HG02763 (cell line): Measurements from ENCODE around the gene KRTAP5-11.
"Not testable (repeated sequence)": the region's sequence is repeated elsewhere in the genome, so short reads cannot be mapped to it uniquely, and the experiment has no call there.

Experiments used
- ATAC-seq: cut with Tn5 transposase; IDR thresholded peaks from one replicate; pipeline ENCODE4 v1.9.1; 2021; ENCODE audit warnings: mild to moderate bottlenecking, moderate library complexity; ENCODE audit not compliant: unreplicated experiment

The KRTAP5-11 gene

DNA sequence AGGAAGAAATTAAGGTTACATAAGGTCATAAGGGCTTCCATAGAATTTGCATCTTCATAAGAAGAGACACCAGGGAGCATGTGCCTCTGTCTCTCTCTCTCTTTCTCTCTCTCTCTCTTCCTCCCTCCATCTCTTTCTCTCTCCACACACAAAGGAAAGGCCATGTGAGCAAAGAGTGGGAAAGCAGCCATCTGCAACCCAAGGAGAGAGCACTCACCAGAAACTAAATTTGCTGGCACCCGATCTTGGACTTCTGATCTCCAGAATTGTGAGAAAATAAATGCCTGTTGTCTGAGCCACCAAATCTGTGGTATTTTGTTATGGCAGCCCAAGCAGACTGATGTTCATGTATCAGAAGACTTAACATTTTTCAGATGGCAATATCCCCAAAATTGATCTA, 23.7 kb downstream of the KRTAP5-11 start:
- ATAC-seq, result no peak

DNA sequence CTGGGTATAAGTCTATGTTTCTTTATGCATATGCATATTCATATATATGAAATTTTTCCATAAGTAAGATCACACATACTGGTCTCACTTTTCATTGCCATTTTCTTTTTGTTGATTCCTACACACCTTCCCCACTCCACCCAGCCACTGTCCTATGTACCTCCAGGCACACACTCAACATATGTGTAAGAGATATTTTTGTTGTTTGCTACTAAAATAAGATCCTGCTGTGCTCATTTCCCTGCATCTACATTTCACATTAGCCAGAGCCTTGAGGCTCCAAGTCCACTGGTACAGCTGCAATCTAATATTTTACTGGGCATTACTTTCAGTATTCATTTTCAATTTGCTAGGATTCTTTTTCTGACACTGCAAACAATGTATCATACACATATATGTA, 25.4 kb downstream of the KRTAP5-11 start:
- no peak for ATAC-seq

DNA sequence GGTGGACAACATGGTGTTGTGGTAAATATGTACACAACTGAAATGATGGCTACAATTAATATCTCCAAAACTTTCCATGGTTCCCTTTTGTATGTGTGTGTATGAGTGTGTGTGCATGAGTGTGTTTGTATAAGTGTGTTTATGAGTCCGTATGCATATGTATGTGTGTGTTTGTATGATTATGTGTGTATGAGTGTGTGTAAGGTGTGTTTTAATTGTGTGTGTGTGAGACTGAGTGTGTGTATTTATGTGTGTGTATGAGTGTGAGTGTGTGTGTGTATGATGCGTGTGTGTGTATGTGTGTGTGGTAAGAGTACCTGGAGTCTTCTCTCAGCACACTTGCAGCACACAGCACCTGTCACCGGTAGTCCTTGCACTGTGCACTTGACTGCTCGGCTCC, 26.7 kb downstream of the KRTAP5-11 start:
- ATAC-seq, result no peak

DNA sequence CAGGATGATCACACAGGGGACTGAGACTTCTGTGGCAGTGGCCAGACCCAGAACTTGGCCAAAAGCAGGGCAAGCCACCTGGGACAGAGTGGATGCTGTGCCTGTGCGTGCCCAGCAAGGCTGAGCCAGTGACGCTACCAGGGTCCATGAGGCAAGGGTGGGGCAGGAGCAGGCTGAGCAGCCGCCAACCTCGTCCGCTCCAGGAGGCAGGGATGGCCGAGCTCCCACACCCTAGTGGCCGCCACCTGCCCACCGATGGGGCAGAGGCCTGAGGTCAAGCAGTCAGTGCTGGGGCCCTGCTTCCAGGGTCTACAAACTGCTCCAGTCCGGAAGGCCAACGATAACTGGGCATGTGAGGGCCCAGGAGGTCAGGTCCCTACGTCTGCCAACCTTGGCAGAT, 27.2 kb downstream of the KRTAP5-11 start:
- ATAC-seq, result no peak

DNA sequence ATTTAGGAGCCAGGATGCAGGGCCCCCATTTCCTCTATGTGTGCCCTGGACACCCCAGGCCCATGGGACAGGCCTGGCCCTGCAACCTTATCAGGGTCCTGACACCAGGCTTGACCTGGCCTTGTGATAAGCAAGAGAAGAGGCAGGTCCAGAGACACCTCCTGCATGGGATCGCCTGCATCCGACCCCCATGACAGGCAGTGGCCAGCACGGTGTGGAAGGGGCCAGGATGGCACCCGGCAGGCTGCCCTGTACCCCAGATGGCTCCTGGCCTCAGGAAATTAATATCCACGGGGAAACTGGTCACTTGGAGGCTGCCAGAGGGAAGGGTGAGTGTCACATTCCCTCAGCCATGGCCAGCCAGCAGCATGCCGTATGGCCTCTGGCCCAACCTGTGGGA, 27.7 kb downstream of the KRTAP5-11 start:
- no peak for ATAC-seq

DNA sequence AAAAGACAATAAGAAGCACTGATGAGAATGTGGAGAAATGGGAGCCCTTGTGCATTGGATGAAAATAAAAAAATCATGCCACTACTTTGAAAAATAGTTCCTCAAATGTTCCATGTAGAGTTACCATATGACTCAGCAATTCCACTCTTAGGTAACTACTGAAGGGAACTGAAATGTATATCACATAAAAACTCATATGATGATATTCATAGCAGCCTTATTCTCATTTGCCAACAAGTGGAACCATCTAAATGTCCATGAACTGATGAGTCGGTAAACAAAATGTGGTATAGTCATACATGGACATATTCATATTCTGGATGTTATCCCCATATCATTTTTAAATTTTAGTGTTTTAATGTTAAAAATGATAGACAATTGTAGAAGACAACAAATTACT, 31.0 kb downstream of the KRTAP5-11 start:
- ATAC-seq, result no peak

DNA sequence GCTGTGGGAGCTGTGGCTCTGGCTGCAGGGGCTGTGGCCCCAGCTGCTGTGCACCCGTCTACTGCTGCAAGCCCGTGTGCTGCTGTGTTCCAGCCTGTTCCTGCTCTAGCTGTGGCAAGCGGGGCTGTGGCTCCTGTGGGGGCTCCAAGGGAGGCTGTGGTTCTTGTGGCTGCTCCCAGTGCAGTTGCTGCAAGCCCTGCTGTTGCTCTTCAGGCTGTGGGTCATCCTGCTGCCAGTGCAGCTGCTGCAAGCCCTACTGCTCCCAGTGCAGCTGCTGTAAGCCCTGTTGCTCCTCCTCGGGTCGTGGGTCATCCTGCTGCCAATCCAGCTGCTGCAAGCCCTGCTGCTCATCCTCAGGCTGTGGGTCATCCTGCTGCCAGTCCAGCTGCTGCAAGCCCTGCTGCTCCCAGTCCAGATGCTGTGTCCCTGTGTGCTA, 33.9 kb downstream of the KRTAP5-11 start:
- ATAC-seq, result no peak

DNA sequence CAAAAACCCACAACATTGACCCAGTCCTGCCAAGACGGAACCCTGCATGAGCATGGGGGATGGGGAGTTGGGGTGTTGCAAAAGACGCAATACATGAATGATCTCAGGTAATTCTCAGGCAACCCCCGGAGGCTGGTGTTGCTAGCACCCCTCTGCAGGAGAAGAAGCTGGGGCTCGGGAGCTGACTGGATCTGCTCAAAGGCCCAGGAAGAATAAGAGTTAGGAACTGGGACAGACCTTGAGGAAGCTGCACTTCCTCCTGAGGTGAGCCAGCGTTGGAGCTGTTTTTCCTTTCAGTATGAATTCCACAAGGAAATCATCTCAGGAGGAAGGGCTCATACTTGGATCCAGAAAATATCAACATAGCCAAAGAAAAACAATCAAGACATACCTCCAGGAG, 34.6 kb downstream of the KRTAP5-11 start, which contains the start of gene KRTAP5-9:
TSS of gene KRTAP5-9 (plus strand) at position 301 of the 400 bp plus-strand sequence. CDS start 238 bp downstream, outside the sequence.
- no peak for ATAC-seq

DNA sequence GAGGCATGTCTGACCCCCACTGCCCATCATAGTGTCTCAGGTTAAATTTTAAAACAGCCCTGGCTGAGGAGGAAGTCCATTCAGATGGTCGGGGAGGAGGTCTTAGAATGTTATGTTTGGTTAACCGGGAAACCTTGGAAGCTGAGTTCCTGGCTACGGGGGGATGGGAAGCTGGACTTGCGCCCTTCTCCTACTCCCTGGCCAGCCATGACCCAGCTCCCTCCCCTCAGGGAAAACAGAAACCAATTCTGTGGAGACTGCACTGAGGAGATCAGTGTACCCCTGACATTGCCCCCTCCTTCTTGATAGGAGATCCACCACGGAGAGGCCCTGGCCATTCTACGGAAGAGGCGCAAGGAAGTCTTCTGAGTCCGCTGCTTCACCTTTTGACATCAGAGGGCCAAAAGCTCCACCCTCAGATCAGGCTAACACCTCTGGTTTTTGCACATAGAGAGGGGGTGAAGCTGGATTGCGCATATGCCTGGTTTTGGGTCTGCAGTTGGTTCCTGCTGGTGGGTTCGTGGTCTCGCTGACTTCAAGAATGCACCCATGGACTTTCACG, 37.2 kb downstream of the KRTAP5-11 start:
- ATAC-seq, result no peak

DNA sequence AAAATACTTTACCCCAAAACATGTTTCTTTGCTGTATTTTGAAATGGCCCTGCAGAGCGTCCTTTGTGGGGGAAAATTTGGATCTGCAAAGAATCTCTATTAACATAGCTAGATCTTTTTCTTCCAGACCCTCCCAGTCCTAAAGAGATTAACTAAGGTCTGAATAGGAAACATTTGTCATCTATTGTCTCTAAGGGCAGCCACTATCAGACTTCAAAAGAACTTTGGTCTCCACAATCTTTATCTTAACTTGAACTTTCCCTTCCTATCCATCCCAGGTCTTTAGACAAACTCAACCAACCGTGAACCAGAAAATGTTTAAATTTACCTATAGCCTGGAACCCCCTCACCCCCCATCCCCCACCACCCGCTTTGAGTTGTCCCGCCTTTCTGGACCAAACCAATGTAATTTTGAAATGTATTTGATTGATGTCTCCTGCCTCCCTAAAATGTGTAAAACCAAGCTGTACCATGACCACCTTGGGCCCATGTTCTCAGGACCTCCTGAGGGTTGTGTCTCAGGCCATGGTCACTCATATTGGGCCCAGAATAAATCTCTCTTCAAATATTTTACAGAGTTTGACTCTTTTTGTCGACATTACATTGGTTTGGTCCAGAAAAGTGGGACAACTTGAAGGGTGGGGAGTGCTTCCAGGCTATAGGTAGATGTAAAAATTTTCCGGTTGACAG, 38.0 kb downstream of the KRTAP5-11 start:
- no peak for ATAC-seq

DNA sequence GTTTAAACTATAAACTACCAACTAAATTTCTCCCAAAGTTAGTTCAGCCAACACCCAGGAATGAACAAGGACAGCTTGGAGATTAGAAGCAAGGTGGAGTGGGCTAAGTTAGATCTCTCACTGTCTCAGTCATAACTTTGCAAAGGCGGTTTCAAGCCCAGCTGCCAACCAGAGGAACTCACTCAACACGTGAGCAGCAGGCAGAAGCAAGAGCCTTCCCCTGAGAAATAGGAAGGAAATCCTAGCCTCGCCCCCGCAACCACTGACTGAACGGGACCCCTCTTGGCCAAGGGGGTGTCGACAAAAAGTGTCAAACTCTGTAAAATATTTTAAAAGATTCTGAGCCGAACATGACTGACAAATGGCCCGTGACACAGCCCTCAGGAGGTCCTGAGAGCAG, 38.8 kb downstream of the KRTAP5-11 start:
- no peak for ATAC-seq

DNA sequence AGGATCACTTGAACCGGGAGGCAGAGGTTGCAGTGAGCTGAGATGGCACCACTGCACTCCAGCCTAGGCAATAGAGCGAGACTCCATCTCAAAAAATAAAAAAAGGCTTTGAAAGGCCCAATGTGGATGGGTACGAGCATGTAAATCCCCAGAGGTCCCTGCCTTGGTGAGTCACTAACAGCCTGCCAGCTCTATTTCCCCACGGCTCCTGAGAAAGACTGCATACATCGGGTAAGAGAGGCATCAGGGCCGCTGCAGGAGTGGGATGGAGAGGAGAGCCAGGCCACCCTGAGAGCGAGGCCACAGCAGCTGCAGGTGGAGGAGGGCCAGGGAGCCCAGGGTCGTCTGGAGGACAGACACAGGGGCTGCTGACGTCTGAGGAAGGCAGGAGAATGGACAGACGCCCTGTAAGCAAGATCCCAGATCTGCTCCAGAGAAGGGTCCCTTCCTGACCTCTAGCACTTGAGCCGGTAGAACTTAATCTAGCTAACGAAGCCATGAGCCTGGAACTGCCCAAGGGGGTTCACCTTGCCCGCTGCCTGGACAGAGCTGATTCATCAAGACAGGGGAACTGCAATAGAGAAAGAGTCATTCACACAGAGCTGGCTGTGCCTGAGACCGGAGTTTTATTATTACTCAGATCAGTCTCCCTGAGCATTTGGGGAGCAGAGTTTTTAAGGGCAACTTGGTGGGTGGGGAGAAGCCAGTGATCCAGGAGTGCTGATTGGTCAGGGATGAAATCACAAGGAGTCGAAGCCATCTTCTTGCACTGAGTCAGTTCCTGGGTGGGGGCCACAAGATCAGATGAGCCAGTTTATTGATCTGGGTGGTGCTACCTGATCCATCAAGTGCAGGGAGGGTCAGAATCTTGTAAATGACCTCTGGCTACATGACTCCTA, 39.5 kb downstream of the KRTAP5-11 start:
- no peak for ATAC-seq

DNA sequence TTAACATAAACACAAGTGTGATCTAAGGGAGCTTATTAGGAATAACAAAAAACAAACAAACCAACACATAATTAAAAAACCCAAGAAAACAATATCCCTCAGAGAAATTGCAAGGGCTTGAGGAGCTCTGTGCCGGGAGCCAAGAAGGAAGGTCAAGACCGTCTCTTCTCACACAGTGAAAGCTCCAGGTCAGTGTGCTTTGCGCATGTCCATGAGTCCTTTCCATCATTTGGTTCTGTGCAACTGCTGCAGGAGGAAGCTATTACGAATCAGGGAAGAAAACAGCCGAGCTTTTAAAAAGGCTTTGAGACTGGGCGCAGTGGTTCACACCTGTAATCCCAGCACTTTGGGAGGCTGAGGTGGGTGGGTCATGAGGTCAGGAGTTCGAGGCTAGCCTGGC, 40.3 kb downstream of the KRTAP5-11 start:
- no peak for ATAC-seq

DNA sequence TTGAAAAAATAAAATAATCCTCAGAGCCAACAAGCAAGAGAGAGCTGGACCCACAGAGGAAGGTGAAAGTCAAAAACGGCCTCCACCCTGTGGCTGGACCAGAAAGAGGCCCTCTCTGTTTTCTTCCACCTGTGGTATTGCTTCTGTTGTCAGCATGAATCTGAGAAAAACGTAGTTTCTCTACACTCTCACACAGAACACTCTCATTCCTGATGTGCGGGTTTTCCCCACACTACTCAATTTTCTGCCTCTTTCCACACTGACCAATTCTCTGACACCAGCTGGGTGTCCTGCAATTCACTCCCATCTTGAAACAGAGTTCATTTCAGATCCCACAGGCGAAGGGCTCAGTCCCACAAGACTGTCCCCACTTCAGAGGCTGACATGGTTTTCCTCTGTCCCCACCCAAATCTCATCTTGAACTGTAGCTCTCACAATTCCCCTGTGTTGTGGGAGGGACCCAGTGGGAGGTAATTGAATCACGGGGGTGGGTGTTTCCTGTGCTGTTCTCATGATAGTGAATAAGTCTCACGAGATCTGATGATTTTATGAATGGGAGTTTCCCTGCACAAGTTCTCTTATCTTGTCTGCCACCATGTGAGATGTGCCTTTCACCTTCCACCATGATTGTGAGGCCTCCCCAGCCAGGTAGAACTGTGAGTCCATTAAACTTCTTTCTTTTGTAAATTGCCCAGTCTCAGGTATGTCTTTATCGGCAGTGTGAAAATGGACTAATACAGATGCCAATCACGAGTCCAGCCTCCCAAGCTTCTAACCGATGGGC, 42.0 kb downstream of the KRTAP5-11 start:
- ATAC-seq, result not testable (repeated sequence)

DNA sequence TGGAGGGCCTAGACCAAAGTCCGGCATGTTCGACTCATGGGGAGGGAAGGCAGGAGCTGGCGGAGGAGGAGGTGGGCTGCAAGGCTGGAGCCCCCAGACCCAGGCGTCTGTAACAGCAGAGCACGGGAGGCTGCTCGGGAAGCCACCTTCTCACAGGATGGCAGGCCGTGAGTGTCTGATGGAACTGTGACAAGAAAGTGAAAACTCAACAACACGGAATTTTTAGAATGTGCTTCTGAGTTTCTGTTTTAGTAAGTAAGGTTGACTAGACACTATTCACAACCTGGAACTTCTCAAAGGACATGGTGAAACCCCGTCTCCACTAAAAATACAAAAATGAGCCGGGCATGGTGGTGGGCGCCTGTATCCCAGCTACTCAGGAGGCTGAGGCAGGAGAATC, 42.7 kb downstream of the KRTAP5-11 start:
- ATAC-seq, result not testable (repeated sequence)

DNA sequence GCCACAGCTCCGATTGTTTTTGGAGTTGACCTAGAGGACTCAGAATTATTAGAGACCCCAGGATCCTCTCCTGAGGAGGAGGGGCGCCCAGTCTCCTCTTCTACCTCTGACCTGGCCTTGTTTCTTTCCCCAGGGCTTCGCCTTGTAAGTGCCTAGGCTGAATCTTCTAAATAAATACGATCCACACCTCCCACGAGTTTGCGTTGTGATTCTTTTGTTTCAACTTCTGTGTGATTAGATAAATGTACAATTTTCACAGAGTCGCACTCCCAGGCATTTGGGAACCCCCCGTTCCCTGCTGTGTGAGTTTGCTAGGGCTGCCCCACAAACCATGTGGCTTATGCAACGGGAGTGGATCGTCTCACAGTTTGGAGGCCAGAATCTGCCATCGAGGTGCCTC, 43.7 kb downstream of the KRTAP5-11 start:
- no peak for ATAC-seq

DNA sequence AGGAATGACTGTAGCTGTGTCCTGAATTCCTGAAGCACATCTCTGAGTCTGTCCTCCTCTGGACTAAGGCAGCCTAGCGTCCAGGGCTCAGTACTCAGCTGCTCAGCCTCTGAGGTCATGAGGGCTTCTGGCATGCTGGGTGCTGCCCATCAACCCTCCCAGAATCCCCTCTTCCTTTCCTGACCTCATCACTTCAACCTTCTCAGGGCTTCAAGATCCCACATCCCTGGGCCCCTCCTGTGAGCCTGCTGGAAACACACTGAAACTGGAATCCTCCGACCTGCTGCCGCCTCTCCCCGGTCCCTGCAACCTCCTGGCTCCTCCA, 44.0 kb downstream of the KRTAP5-11 start:
- no peak for ATAC-seq

DNA sequence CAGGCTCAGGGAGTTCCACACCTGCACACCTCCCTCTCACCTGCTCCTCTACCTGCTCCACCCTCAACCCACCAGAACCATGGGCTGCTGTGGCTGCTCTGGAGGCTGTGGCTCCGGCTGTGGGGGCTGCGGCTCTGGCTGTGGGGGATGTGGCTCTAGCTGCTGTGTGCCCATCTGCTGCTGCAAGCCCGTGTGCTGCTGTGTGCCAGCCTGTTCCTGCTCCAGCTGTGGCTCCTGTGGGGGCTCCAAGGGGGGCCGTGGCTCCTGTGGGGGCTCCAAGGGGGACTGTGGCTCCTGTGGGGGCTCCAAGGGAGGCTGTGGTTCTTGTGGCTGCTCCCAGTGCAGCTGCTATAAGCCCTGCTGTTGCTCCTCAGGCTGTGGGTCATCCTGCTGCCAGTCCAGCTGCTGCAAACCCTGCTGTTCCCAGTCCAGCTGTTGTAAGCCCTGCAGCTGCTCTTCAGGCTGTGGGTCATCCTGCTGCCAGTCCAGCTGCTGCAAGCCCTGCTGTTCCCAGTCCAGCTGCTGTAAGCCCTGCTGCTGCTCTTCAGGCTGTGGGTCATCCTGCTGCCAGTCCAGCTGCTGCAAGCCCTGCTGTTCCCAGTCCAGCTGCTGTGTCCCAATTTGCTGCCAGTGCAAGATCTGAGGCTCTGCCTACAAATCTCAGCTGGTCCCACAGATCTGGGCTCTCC, 44.6 kb downstream of the KRTAP5-11 start, which contains the start of gene KRTAP5-8:
TSS of gene KRTAP5-8 (plus strand) at position 49 of the 689 bp plus-strand sequence. CDS start at position 80, 31 bp downstream.
- ATAC-seq, result not testable (repeated sequence)

DNA sequence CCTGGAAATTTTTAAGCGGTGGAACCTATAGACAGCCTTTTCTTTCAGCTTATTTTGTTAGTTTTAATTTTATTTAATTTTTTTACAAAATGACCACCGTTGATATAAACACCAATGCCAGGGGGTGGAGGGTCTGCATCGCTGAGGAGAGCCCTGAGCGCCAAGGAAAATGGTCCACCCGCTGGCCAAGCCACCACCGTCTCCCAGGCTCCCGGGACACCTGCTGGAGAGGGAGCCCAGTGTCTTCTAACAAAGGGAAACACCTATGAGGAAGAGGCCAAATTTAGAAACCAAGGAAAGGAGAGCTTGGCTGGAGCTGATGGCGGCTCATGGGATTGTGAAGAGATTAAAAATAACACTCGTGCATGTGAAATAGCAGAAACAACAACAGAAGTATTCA, 45.1 kb downstream of the KRTAP5-11 start:
- no peak for ATAC-seq

DNA sequence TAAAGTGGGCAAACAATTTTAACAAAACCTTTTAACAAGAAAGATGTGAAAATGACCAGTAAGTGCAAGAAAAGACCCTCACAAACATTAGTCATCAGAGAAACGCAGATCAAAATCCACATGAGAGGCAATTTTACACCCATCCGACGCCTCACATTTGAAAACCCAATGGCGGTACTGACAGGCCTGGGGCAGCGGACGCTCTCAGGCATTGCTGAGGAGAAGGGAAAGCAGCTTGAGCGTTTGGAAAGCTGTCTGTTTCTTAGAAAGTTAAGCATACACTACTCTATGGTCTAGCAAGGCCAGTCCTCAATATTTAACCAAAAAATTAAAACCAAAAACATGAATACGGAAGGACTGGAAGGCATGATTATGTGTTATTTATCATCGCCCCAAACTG, 46.9 kb downstream of the KRTAP5-11 start:
- no peak for ATAC-seq
